B cell (primary cell): ENCODE results near the gene PRPF39. TPM values are rescaled to one million over a fixed set of nuclear protein-coding genes. Genes with fewer than 3 reads are reported as not detected.

Experiments
- ATAC-seq: fragments of 200-7000 bp; cut with Tn5 transposase; one replicate; pipeline ENCODE4 v1.10.0; 2021; ENCODE audit warnings: low read depth, mild to moderate bottlenecking, moderate number of reproducible peaks, moderate library complexity
- CTCF ChIA-PET: fragments of 350-600 bp; sonication (Branson Sonifier 250); formaldehyde crosslinking; loops from one replicate; lab custom pipeline; 2021; ENCODE audit warnings: antibody characterized with exemption, inconsistent platforms; lab: Charles Lee
- POLR2A ChIA-PET: fragments of 350-600 bp; sonication (Branson Sonifier 250); formaldehyde crosslinking; loops from one replicate; lab custom pipeline; 2021; ENCODE audit warnings: antibody characterized with exemption; lab: Charles Lee
- DNase-seq: peaks from one replicate; pipeline ENCODE4 v3.0.0; 2013
- H2AFZ ChIP-seq: 2 replicates; pipeline ENCODE4 v1.6.1; 2012; ENCODE audit warnings: mild to moderate bottlenecking, low read depth, low read length; ENCODE audit not compliant: insufficient read depth, poor library complexity, severe bottlenecking
- H3K27ac ChIP-seq, 2 donors: 1 replicate in 1 of 2; 2 replicates in 1 of 2; pipeline ENCODE4 v1.5.1; 2012 to 2013; ENCODE audit warnings: low read length in 2 of 2, mild to moderate bottlenecking in 2 of 2, moderate library complexity in 1 of 2
- H3K27me3 ChIP-seq, 4 experiments: fragments of 200-600 bp in 1 of 4; sonication (generic) in 1 of 4; replicated peaks in 1 of 4; 1 replicate in 2 of 4; 2 replicates in 2 of 4; pipeline versions ENCODE4 v1.6.1 to v1.7.0; 2013 to 2016; ENCODE audit warnings: low read length in 3 of 4, mild to moderate bottlenecking in 2 of 4, mixed read lengths in 1 of 4, moderate library complexity in 1 of 4; ENCODE audit not compliant: insufficient read depth in 4 of 4, control insufficient read depth in 3 of 4; ENCODE audit errors: control extremely low read depth in 1 of 4
- H3K36me3 ChIP-seq, 2 experiments: replicated peaks in 1 of 2; 1 replicate in 1 of 2; 2 replicates in 1 of 2; pipeline versions ENCODE4 v1.6.1 to v1.7.1; 2013; ENCODE audit warnings: low read length in 1 of 2; ENCODE audit not compliant: insufficient read depth in 2 of 2, control insufficient read depth in 1 of 2; ENCODE audit errors: control extremely low read depth in 1 of 2, extremely low read depth in 1 of 2
- H3K4me1 ChIP-seq, 2 donors: fragments of 200-600 bp in 1 of 2; sonication (generic) in 1 of 2; 1 replicate in 1 of 2; 2 replicates in 1 of 2; pipeline versions ENCODE4 v1.5.1 to v1.6.1; 2013 to 2017; ENCODE audit warnings: low read length in 2 of 2; ENCODE audit not compliant: control insufficient read depth in 2 of 2, insufficient read depth in 2 of 2
- H3K4me2 ChIP-seq: replicated peaks from 2 replicates; pipeline ENCODE3; 2012; ENCODE audit warnings: mild to moderate bottlenecking, low read depth, low read length; ENCODE audit not compliant: poor library complexity, severe bottlenecking
- H3K4me3 ChIP-seq, 5 experiments: fragments of 200-600 bp in 1 of 5; sonication (generic) in 1 of 5; 1 replicate in 3 of 5; 2 replicates in 2 of 5; pipeline versions ENCODE4 v1.5.1 to v1.7.0; 2011 to 2016; ENCODE audit warnings: low read length in 4 of 5, mild to moderate bottlenecking in 4 of 5, low read depth in 2 of 5, control low read depth in 1 of 5, moderate library complexity in 1 of 5; ENCODE audit not compliant: insufficient read depth in 1 of 5; ENCODE audit errors: control extremely low read depth in 1 of 5, extremely low read depth in 1 of 5
- H3K79me2 ChIP-seq: fragments of 200-600 bp; sonication (generic); one replicate; pipeline ENCODE4 v1.6.0; 2016; ENCODE audit warnings: low read length; ENCODE audit not compliant: control insufficient read depth, insufficient read depth
- H3K9ac ChIP-seq: fragments of 200-600 bp; sonication (generic); 2 replicates; pipeline ENCODE4 v1.6.1; 2017; ENCODE audit warnings: mild to moderate bottlenecking, low read length, moderate library complexity
- H3K9me3 ChIP-seq, 3 donors: one replicate each; pipeline versions ENCODE4 v1.6.1 to v1.7.1; 2013; ENCODE audit warnings: low read length in 2 of 3; ENCODE audit not compliant: control insufficient read depth in 2 of 3, insufficient read depth in 1 of 3; ENCODE audit errors: control extremely low read depth in 1 of 3
- H4K20me1 ChIP-seq: 2 replicates; pipeline ENCODE4 v1.6.0; 2012; ENCODE audit warnings: mild to moderate bottlenecking, low read length; ENCODE audit not compliant: insufficient read depth, control insufficient read depth, poor library complexity, severe bottlenecking
- H3K27ac Mint-ChIP-seq: one replicate; pipeline ENCODE4 v1.8.0; 2021; ENCODE audit warnings: mixed read lengths
- H3K27me3 Mint-ChIP-seq: one replicate; pipeline ENCODE4 v1.8.0; 2021; ENCODE audit warnings: mixed read lengths
- H3K4me1 Mint-ChIP-seq: one replicate; pipeline ENCODE4 v1.8.0; 2021; ENCODE audit warnings: mixed read lengths
- H3K4me3 Mint-ChIP-seq: one replicate; pipeline ENCODE4 v1.8.0; 2021; ENCODE audit warnings: mixed read lengths
- H3K9me3 Mint-ChIP-seq: one replicate; pipeline ENCODE4 v1.8.0; 2022; ENCODE audit warnings: mixed read lengths; ENCODE audit not compliant: insufficient read depth
- EZH2 ChIP-seq: IDR thresholded peaks from 2 replicates; pipeline ENCODE4 v1.6.1; 2012; ENCODE audit warnings: borderline replicate concordance, low read depth, mild to moderate bottlenecking, moderate library complexity, low read length; ENCODE audit not compliant: insufficient read depth, poor library complexity, severe bottlenecking
- WGBS: methylation state at CpG from one replicate; pipeline ENCODE4 v1.1.5; 2013; ENCODE audit warnings: missing lambda C conversion rate; ENCODE audit not compliant: insufficient coverage; 5-methylcytosine and 5-hydroxymethylcytosine counted together
- intact Hi-C: fragments of 100-400 bp; cut with micrococcal nuclease; formaldehyde crosslinking; loops from one replicate; pipeline ENCODE4 v1.10.0; 2022
- polyA plus RNA-seq: library from polyadenylated mRNA; depleted of rRNA; stranded (reverse); fragments of >200 nt; gene quantifications from 2 replicates; pipeline ENCODE4 v1.2.3, GENCODE V29; 2012
- total RNA-seq, 2 donors: library from RNA; stranded (reverse); fragments of 120-200 nt in 1 of 2; gene quantifications; 1 replicate in 1 of 2; 2 replicates in 1 of 2; pipeline versions ENCODE4 v1.2.3 to v1.2.4, GENCODE V29; 2013 to 2022
- TF ChIP-seq, protein P1 (sequence below): fragments of 200-600 bp; IDR thresholded peaks from one replicate; pipeline ENCODE4 v1.8.0; 2022; ENCODE audit warnings: antibody characterized with exemption, mild to moderate bottlenecking

PRPF39 gene
- total and polyA plus RNA-seq, 2 donors (not counting 1 experiment from before 2014, with no cell fraction given), result 64.8 to 72.7 TPM

DNA sequence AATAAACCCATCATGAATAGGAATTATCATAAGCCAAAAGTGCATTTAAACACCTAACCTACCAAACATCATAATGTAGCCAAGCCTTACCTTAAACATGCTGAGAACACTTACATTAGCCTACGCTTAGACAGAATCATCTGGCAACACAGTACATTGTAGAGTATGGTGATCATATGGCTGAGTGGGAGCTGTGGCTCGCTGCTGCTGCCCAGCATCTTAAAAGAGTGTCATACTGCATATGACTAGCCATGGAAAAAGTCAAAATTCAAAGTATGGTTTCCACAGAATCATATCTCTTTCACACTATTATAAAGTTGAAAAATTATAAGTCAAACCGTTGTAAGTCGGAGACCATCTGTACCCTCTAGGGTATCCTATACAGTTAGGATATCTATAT lies 32.0 kb upstream of the PRPF39 start:
- no peaks in the 10 kb centered on the region for H4K20me1 ChIP-seq
- H2AFZ ChIP-seq, result no peak overlapping the region
- DNase-seq, result no peak
- peaks cover 0 to 6% of the 10 kb centered on the region in 2 donors for H3K4me1 ChIP-seq
- WGBS, result no CpG with 5 or more reads among the region's 4 CpGs
- no peak overlapping the region for H3K4me3 Mint-ChIP-seq
- H3K4me1 Mint-ChIP-seq, result peaks cover 2% of the 10 kb centered on the region
- H3K36me3 ChIP-seq, result peaks cover 1 to 19% of the 10 kb centered on the region in 2 experiments
- TF ChIP-seq, protein P1, sequence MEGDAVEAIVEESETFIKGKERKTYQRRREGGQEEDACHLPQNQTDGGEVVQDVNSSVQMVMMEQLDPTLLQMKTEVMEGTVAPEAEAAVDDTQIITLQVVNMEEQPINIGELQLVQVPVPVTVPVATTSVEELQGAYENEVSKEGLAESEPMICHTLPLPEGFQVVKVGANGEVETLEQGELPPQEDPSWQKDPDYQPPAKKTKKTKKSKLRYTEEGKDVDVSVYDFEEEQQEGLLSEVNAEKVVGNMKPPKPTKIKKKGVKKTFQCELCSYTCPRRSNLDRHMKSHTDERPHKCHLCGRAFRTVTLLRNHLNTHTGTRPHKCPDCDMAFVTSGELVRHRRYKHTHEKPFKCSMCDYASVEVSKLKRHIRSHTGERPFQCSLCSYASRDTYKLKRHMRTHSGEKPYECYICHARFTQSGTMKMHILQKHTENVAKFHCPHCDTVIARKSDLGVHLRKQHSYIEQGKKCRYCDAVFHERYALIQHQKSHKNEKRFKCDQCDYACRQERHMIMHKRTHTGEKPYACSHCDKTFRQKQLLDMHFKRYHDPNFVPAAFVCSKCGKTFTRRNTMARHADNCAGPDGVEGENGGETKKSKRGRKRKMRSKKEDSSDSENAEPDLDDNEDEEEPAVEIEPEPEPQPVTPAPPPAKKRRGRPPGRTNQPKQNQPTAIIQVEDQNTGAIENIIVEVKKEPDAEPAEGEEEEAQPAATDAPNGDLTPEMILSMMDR, result no peak
- TF ChIP-seq EZH2, result no peak
- no peak for ATAC-seq
- CTCF ChIA-PET, result no interaction called here
- no peaks in the 10 kb centered on the region for H3K9me3 ChIP-seq
- no peaks in the 10 kb centered on the region for H3K27me3 ChIP-seq
- H3K79me2 ChIP-seq, result no peaks in the 10 kb centered on the region
- H3K27ac Mint-ChIP-seq, result no peak overlapping the region
- H3K27ac ChIP-seq, result no peak overlapping the region
- intact Hi-C loops, result no loop called here
- no peak overlapping the region for H3K9ac ChIP-seq
- H3K9me3 Mint-ChIP-seq, result peaks cover 2% of the 10 kb centered on the region
- H3K4me3 ChIP-seq, result no peak overlapping the region
- POLR2A ChIA-PET, result no interaction called here
- no peak overlapping the region for H3K4me2 ChIP-seq
- no peaks in the 10 kb centered on the region for H3K27me3 Mint-ChIP-seq

DNA sequence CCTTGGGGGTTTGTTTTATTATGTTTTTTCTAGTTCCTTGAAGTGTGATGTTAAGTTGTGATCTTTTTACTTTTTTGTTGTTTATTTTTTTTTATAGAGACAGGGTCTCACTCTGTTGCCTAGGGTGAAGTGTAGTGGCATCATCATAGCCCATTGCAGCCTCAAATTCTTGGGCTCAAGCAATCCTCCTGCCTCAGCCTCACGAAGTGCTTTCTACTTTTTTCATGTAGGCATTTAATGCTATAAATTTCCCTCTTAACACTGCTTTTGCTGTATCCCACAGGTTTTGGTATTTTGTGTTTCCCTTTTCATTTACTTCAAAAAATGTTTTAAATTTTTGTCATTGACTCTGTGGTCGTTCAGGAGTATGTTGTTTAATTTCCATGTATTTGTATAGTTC lies 26.6 kb upstream of the PRPF39 start:
- Histone ChIP-seq H3K36me3 (peaks cover 0 to 16% of the 10 kb centered on the region in 2 experiments), H3K4me1 (no peaks in the 10 kb centered on the region), H3K4me2 (no peak overlapping the region), H3K4me3 (no peak overlapping the region), H3K27me3 (no peaks in the 10 kb centered on the region), H3K79me2 (no peaks in the 10 kb centered on the region), H4K20me1 (no peaks in the 10 kb centered on the region), H3K27ac (no peak overlapping the region), H3K9me3 (no peaks in the 10 kb centered on the region), H2AFZ (no peak overlapping the region), H3K9ac (no peak overlapping the region)
- ChIA-PET POLR2A (no interaction called here), CTCF (no interaction called here)
- no CpG with 5 or more reads among the region's 2 CpGs for WGBS
- Mint-ChIP-seq H3K4me3 (no peak overlapping the region), H3K27me3 (no peaks in the 10 kb centered on the region), H3K4me1 (no peaks in the 10 kb centered on the region), H3K27ac (no peak overlapping the region), H3K9me3 (peaks cover 2% of the 10 kb centered on the region)
- intact Hi-C loops, result no loop called here
- ATAC-seq, result no peak
- TF ChIP-seq, protein P1, result no peak
- no peak for TF ChIP-seq EZH2
- no peak for DNase-seq
